ENCODE measurements around the gene ACTC1.

The ACTC1 gene

DNA sequence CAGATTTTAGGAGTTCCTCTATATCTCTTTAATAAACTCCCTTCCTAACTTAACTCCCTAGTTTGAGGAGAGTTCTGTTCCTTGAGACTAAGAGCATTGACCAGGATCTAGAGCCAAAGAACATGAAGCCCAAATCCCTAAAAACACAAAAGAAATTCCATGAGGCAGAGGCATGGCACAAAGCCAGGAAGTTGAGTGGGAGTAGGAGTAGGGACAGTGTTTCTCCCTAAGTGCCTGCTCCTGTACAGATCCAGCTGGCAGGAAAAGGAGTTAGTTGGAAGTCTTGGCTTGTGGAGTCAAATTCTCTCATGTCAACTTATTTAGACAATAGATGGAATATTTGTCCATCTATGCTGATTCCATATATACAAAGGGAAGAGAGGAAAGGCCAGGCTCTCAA lies 11.4 kb downstream of the ACTC1 start:
- ChIA-PET CTCF (no interaction called here), POLR2A (no interaction called here)
- no peak overlapping the region for H3K4me3 ChIP-seq (ENCODE audit: low read depth, low read length)
- no peak overlapping the region for H3K27ac ChIP-seq (ENCODE audit: extremely low read depth, low read depth, low read length)
- H3K9me3 ChIP-seq (ENCODE audit: control insufficient read depth, insufficient read depth, low read depth, low read length) = no peaks in the 10 kb centered on the region
- TF ChIP-seq ZNF132 (tag by site-specific recombination; IDR thresholded peaks at IDR 0.05; ENCODE audit: borderline replicate concordance) = no peak
- TF ChIP-seq ZFHX2 (tag by site-specific recombination; conservative IDR thresholded peaks at IDR 0.05) = 0 out of 2 replicates have a peak, but pooled peaks have one; percentile 21
- H3K36me3 ChIP-seq (ENCODE audit: control insufficient read depth in 2 of 2, insufficient read depth in 1 of 2, low read length in 2 of 2) = no peaks in the 10 kb centered on the region
- H3K4me1 ChIP-seq (ENCODE audit: control insufficient read depth, insufficient read depth, low read length) = no peaks in the 10 kb centered on the region

DNA sequence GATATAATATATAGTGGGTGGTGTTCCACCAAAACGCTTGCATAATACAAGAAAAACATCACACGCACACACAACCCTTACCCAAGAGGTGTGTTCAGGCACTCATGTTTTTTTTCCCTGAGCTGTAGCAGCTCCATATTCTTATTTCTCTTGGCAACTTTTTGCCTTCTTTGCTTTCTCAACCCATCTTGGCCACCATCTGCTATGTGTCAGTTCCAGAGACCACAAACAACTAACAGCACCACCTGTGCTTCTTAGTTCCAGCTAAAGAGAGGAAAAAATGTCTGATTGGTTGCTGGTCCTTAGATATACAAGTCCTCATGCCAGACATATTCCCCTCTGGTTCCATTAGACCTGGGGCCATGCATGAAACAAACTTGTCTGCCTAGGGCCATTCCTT lies 11.9 kb downstream of the ACTC1 start:
- Histone ChIP-seq H3K27ac (ENCODE audit: extremely low read depth, low read depth, low read length) (no peak overlapping the region), H3K4me1 (ENCODE audit: control insufficient read depth, insufficient read depth, low read length) (no peaks in the 10 kb centered on the region), H3K9me3 (ENCODE audit: control insufficient read depth, insufficient read depth, low read depth, low read length) (no peaks in the 10 kb centered on the region), H3K4me3 (ENCODE audit: low read depth, low read length) (no peak overlapping the region), H3K36me3 (ENCODE audit: control insufficient read depth in 2 of 2, insufficient read depth in 1 of 2, low read length in 2 of 2) (no peaks in the 10 kb centered on the region)
- ChIA-PET CTCF (no interaction called here), POLR2A (no interaction called here)
- TF ChIP-seq, protein P1, sequence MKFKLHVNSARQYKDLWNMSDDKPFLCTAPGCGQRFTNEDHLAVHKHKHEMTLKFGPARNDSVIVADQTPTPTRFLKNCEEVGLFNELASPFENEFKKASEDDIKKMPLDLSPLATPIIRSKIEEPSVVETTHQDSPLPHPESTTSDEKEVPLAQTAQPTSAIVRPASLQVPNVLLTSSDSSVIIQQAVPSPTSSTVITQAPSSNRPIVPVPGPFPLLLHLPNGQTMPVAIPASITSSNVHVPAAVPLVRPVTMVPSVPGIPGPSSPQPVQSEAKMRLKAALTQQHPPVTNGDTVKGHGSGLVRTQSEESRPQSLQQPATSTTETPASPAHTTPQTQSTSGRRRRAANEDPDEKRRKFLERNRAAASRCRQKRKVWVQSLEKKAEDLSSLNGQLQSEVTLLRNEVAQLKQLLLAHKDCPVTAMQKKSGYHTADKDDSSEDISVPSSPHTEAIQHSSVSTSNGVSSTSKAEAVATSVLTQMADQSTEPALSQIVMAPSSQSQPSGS (tag by site-specific recombination; IDR thresholded peaks at IDR 0.05; ENCODE audit: low read depth) = no peak
- no peak for TF ChIP-seq ZNF324 (tag by site-specific recombination; IDR thresholded peaks at IDR 0.05)
- TF ChIP-seq ZFP69B (tag by site-specific recombination; IDR thresholded peaks at IDR 0.05) = no peak
- no peak for TF ChIP-seq ZIC2 (tag by site-specific recombination; IDR thresholded peaks at IDR 0.05)
- TF ChIP-seq ZNF521 (tag by site-specific recombination; IDR thresholded peaks at IDR 0.05) = no peak
- no peak for TF ChIP-seq ZNF423 (tag by site-specific recombination; IDR thresholded peaks at IDR 0.05)
- TF ChIP-seq ZNF707 (tag by site-specific recombination; IDR thresholded peaks at IDR 0.05) = no peak
- no peak for TF ChIP-seq EGR2 (tag by site-specific recombination; IDR thresholded peaks at IDR 0.05; ENCODE audit: low read depth)
- TF ChIP-seq, protein P2, sequence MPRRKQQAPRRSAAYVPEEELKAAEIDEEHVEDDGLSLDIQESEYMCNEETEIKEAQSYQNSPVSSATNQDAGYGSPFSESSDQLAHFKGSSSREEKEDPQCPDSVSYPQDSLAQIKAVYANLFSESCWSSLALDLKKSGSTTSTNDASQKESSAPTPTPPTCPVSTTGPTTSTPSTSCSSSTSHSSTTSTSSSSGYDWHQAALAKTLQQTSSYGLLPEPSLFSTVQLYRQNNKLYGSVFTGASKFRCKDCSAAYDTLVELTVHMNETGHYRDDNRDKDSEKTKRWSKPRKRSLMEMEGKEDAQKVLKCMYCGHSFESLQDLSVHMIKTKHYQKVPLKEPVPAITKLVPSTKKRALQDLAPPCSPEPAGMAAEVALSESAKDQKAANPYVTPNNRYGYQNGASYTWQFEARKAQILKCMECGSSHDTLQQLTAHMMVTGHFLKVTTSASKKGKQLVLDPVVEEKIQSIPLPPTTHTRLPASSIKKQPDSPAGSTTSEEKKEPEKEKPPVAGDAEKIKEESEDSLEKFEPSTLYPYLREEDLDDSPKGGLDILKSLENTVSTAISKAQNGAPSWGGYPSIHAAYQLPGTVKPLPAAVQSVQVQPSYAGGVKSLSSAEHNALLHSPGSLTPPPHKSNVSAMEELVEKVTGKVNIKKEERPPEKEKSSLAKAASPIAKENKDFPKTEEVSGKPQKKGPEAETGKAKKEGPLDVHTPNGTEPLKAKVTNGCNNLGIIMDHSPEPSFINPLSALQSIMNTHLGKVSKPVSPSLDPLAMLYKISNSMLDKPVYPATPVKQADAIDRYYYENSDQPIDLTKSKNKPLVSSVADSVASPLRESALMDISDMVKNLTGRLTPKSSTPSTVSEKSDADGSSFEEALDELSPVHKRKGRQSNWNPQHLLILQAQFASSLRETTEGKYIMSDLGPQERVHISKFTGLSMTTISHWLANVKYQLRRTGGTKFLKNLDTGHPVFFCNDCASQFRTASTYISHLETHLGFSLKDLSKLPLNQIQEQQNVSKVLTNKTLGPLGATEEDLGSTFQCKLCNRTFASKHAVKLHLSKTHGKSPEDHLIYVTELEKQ (tag by site-specific recombination; IDR thresholded peaks at IDR 0.05; ENCODE audit: borderline replicate concordance) = no peak
- TF ChIP-seq SCRT1 (tag by site-specific recombination; IDR thresholded peaks at IDR 0.05; ENCODE audit: borderline replicate concordance) = no peak
- TF ChIP-seq ZNF169 (tag by site-specific recombination; IDR thresholded peaks at IDR 0.05) = no peak
- no peak for TF ChIP-seq ZNF114 (tag by site-specific recombination; IDR thresholded peaks at IDR 0.05)
- TF ChIP-seq ZNF350 (tag by site-specific recombination; IDR thresholded peaks at IDR 0.05) = no peak
- TF ChIP-seq ZNF302 (tag by site-specific recombination; IDR thresholded peaks at IDR 0.05; ENCODE audit: low read depth) = no peak
- TF ChIP-seq SP7 (tag by site-specific recombination; IDR thresholded peaks at IDR 0.05) = no peak

DNA sequence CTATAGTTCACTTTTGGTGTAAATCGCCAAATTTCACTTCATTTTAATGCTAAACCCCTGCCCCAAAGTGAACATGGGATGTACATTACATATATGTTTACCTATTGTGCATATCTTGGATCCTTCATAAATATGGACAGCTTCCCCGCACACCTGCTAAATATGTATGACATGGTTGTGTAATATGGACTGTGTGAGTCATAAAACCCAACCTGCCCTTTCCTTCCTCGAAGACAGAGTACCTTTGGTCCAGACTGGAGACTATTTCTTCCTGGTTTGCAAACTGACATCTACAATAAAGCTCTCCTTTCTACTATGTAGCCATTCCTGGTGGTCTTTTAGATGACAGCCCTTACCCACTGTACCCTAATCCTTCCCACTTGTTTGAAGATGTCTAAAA lies 12.4 kb downstream of the ACTC1 start:
- no peaks in the 10 kb centered on the region for H3K36me3 ChIP-seq (ENCODE audit: control insufficient read depth in 2 of 2, insufficient read depth in 1 of 2, low read length in 2 of 2)
- CTCF ChIA-PET = no interaction called here
- POLR2A ChIA-PET = no interaction called here
- TF ChIP-seq ZXDB (tag by site-specific recombination; IDR thresholded peaks at IDR 0.05) (no peak), ZNF239 (tag by site-specific recombination; IDR thresholded peaks at IDR 0.05) (no peak), FEZF1 (tag by site-specific recombination; IDR thresholded peaks at IDR 0.05) (no peak), ZNF626 (tag by site-specific recombination; IDR thresholded peaks at IDR 0.05) (no peak), ZNF112 (tag by site-specific recombination; IDR thresholded peaks at IDR 0.05) (no peak), ZNF184 (tag by site-specific recombination; IDR thresholded peaks at IDR 0.05) (no peak), ZNF837 (tag by site-specific recombination; IDR thresholded peaks at IDR 0.05) (no peak)
- TF ChIP-seq, protein P3, sequence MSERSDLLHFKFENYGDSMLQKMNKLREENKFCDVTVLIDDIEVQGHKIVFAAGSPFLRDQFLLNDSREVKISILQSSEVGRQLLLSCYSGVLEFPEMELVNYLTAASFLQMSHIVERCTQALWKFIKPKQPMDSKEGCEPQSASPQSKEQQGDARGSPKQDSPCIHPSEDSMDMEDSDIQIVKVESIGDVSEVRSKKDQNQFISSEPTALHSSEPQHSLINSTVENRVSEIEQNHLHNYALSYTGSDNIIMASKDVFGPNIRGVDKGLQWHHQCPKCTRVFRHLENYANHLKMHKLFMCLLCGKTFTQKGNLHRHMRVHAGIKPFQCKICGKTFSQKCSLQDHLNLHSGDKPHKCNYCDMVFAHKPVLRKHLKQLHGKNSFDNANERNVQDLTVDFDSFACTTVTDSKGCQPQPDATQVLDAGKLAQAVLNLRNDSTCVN (tag by site-specific recombination; optimal IDR thresholded peaks at IDR 0.05) = no peak
- TF ChIP-seq, protein P4, sequence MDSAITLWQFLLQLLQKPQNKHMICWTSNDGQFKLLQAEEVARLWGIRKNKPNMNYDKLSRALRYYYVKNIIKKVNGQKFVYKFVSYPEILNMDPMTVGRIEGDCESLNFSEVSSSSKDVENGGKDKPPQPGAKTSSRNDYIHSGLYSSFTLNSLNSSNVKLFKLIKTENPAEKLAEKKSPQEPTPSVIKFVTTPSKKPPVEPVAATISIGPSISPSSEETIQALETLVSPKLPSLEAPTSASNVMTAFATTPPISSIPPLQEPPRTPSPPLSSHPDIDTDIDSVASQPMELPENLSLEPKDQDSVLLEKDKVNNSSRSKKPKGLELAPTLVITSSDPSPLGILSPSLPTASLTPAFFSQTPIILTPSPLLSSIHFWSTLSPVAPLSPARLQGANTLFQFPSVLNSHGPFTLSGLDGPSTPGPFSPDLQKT (IDR thresholded peaks at IDR 0.05; ENCODE audit: borderline replicate concordance, low read depth, low read length) = no peak
- no peak overlapping the region for H3K27ac ChIP-seq (ENCODE audit: extremely low read depth, low read depth, low read length)
- no peak overlapping the region for H3K4me3 ChIP-seq (ENCODE audit: low read depth, low read length)
- no peaks in the 10 kb centered on the region for H3K9me3 ChIP-seq (ENCODE audit: control insufficient read depth, insufficient read depth, low read depth, low read length)
- no peaks in the 10 kb centered on the region for H3K4me1 ChIP-seq (ENCODE audit: control insufficient read depth, insufficient read depth, low read length)

Data from HEK293 (cell line).